T-cell (primary cell): ENCODE results near the gene AP2A2. TPM values are rescaled to one million over a fixed set of nuclear protein-coding genes. Genes with fewer than 3 reads are reported as not detected.
A peak's percentile ranks its signal among the peaks of the same experiment; 100 is the strongest.

ENCODE experiments used
- ATAC-seq, 4 experiments: fragments of 200-7000 bp in 3 of 4; fragments of 150-1000 bp in 1 of 4; cut with Tn5 transposase; replicated peaks in 1 of 4; 1 replicate in 3 of 4; 2 replicates in 1 of 4; pipeline ENCODE4 v1.10.0; 2021; ENCODE audit warnings: moderate library complexity in 3 of 4, mild to moderate bottlenecking in 2 of 4, moderate number of reproducible peaks in 1 of 4
- CTCF ChIA-PET, 2 donors: fragments of 300-600 bp; sonication (Branson Sonifier 250); formaldehyde crosslinking; loops; one replicate each; lab custom pipeline; 2022; ENCODE audit warnings: antibody characterized with exemption in 2 of 2; lab: Charles Lee
- POLR2A ChIA-PET, 2 donors: fragments of 300-600 bp; sonication (Branson Sonifier 250); formaldehyde crosslinking; loops; one replicate each; lab custom pipeline; 2022; ENCODE audit warnings: antibody characterized with exemption in 2 of 2; lab: Charles Lee
- DNase-seq, 35 experiments: peaks; one replicate each; pipeline versions ENCODE4 v3.0.0 to v3.0.0-alpha.2; 2013 to 2023
- H3K27ac ChIP-seq: one replicate; pipeline ENCODE4 v1.5.1; 2013; ENCODE audit warnings: low read length
- H3K27me3 ChIP-seq, 2 experiments: replicated peaks in 1 of 2; 1 replicate in 1 of 2; 2 replicates in 1 of 2; pipeline versions ENCODE4 v1.6.1 to v1.7.0; 2013; ENCODE audit warnings: low read length in 1 of 2, mixed read lengths in 1 of 2; ENCODE audit not compliant: control insufficient read depth in 2 of 2, insufficient read depth in 2 of 2; ENCODE audit errors: extremely low read depth in 1 of 2
- H3K36me3 ChIP-seq, 2 donors: 1 replicate in 1 of 2; 2 replicates in 1 of 2; pipeline versions ENCODE4 v1.6.1 to v1.7.0; 2013; ENCODE audit warnings: low read length in 1 of 2; ENCODE audit not compliant: control insufficient read depth in 2 of 2, insufficient read depth in 1 of 2; ENCODE audit errors: extremely low read depth in 1 of 2
- H3K4me1 ChIP-seq, 2 experiments: 1 replicate in 1 of 2; 2 replicates in 1 of 2; pipeline versions ENCODE4 v1.6.1 to v1.7.0; 2013; ENCODE audit warnings: low read length in 2 of 2, mixed read lengths in 1 of 2; ENCODE audit not compliant: insufficient read depth in 2 of 2, control insufficient read depth in 1 of 2; ENCODE audit errors: extremely low read depth in 1 of 2
- H3K4me3 ChIP-seq, 2 donors: 1 replicate in 1 of 2; 2 replicates in 1 of 2; pipeline versions ENCODE4 v1.5.1 to v1.7.0; 2013; ENCODE audit warnings: mild to moderate bottlenecking in 2 of 2, low read length in 1 of 2, moderate library complexity in 1 of 2; ENCODE audit not compliant: control insufficient read depth in 1 of 2; ENCODE audit errors: extremely low read depth in 1 of 2
- H3K9me3 ChIP-seq: 2 replicates; pipeline ENCODE4 v1.7.0; 2013
- H3K27ac Mint-ChIP-seq, 2 donors: one replicate each; pipeline ENCODE4 v1.8.0; 2020 to 2021; ENCODE audit warnings: mild to moderate bottlenecking in 2 of 2, mixed read lengths in 2 of 2
- H3K27me3 Mint-ChIP-seq, 2 donors: one replicate each; pipeline ENCODE4 v1.8.0; 2021 to 2022; ENCODE audit warnings: mixed read lengths in 2 of 2
- H3K36me3 Mint-ChIP-seq: one replicate; pipeline ENCODE4 v1.8.0; 2021; ENCODE audit warnings: mixed read lengths
- H3K4me1 Mint-ChIP-seq, 3 donors: one replicate each; pipeline ENCODE4 v1.8.0; 2020 to 2022; ENCODE audit warnings: mixed read lengths in 3 of 3, mild to moderate bottlenecking in 1 of 3
- H3K4me3 Mint-ChIP-seq, 3 donors: one replicate each; pipeline ENCODE4 v1.8.0; 2020 to 2022; ENCODE audit warnings: mild to moderate bottlenecking in 3 of 3, mixed read lengths in 3 of 3, moderate library complexity in 3 of 3
- H3K9me3 Mint-ChIP-seq, 3 donors: one replicate each; pipeline ENCODE4 v1.8.0; 2020 to 2022; ENCODE audit warnings: mixed read lengths in 3 of 3
- WGBS: methylation state at CpG from one replicate; pipeline ENCODE4 v1.1.5; 2013; ENCODE audit warnings: missing lambda C conversion rate; ENCODE audit not compliant: insufficient coverage; 5-methylcytosine and 5-hydroxymethylcytosine counted together
- total RNA-seq, 35 experiments: library from RNA in 6 of 35; stranded (reverse) in 6 of 35; fragments of 120-200 nt in 1 of 35; gene quantifications; one replicate each; pipeline versions ENCODE4 v1.2.1 to v1.2.4 and lab custom pipeline; 2013 to 2026

Gene AP2A2
- total RNA-seq, 5 donors from 2014 or later (not counting 1 experiment from before 2014, with no cell fraction given), result 59.6 to 85.3 (median 70.8) TPM

- peak overlapping the region; percentile 84 for H3K4me3 Mint-ChIP-seq
- H3K27ac Mint-ChIP-seq, result peak overlapping the region; percentile 84 to 89
- H3K4me1 ChIP-seq, result peaks cover 30 to 44% of the 10 kb centered on the region in 2 experiments
- ChIA-PET CTCF (no interaction called here), POLR2A (no interaction called here)
- no peaks in the 10 kb centered on the region for H3K36me3 ChIP-seq
- peaks cover 40 to 47% (median 40%) of the 10 kb centered on the region in 3 donors for H3K4me1 Mint-ChIP-seq
- no peaks in the 10 kb centered on the region for H3K27me3 Mint-ChIP-seq
- no peaks in the 10 kb centered on the region for H3K9me3 Mint-ChIP-seq
- DNase-seq (peak in 3 of 35 experiments; percentile 11 to 41 (median 14)), ATAC-seq (peak in 1 of 4 experiments; percentile 1)
- no peaks in the 10 kb centered on the region for H3K27me3 ChIP-seq
- H3K4me3 ChIP-seq, result peak overlapping the region; percentile 60 to 62
- H3K36me3 Mint-ChIP-seq, result peaks cover 3% of the 10 kb centered on the region
- H3K27ac ChIP-seq, result peak overlapping the region; percentile 53
- WGBS, result 43% methylated on average over 10 of the region's 26 CpGs
- no peaks in the 10 kb centered on the region for H3K9me3 ChIP-seq
These were observed 759 bp downstream of the AP2A2 start for GRCh38 chr11:926341-926916.

DNA sequence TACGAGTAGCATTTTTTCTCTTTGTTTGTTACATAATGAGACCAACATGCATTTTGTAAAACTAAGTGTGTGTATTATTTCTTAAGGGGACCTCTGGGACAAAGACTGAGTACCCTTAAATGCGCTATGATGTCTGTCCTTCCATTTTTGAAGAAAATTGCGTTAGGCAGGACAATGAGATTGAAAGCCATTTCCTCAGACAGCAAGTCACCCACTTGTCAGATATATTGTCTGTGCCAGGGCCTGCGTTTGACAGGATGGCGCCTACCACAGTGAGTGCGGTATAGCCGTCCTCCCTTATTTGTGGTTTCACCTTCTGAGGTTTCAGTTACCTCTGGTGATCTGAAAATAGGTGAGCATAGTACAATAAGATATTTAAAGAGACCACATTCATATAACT, 2.2 kb downstream of the AP2A2 start:
- H3K4me1 Mint-ChIP-seq, result peaks cover 47 to 58% (median 48%) of the 10 kb centered on the region in 3 donors
- H3K27me3 Mint-ChIP-seq, result no peaks in the 10 kb centered on the region
- peaks cover 4% of the 10 kb centered on the region for H3K36me3 Mint-ChIP-seq
- H3K4me3 Mint-ChIP-seq, result peak overlapping the region; percentile 56 to 84 (median 84)
- H3K9me3 ChIP-seq, result no peaks in the 10 kb centered on the region
- POLR2A ChIA-PET, result no interaction called here
- H3K27ac Mint-ChIP-seq, result peak overlapping the region; percentile 84 to 89
- ATAC-seq, result peak in 3 of 4 experiments; percentile 41 to 62 (median 51)
- H3K27me3 ChIP-seq, result no peaks in the 10 kb centered on the region
- no peaks in the 10 kb centered on the region for H3K9me3 Mint-ChIP-seq
- H3K4me3 ChIP-seq, result peak overlapping the region in 1 of 2 donors; percentile 5
- H3K36me3 ChIP-seq, result no peaks in the 10 kb centered on the region
- WGBS, result 0% methylated on average over 1 of the region's 7 CpGs
- DNase-seq, result peak in 27 of 35 experiments; percentile 16 to 66 (median 35)
- H3K27ac ChIP-seq, result peak overlapping the region; percentile 42
- CTCF ChIA-PET, result interaction anchor here in 1 of 2 donors (0.5 to 0.7 kb wide), 2 partner anchors 47 to 124 kb away, joined by 3 to 4 read pairs; no protein-coding TSS in a partner anchor
- H3K4me1 ChIP-seq, result peaks cover 30 to 46% of the 10 kb centered on the region in 2 experiments

GRCh38 chr11:928786-929185, 3.1 kb downstream of the AP2A2 start:
- H3K9me3 ChIP-seq, result no peaks in the 10 kb centered on the region
- POLR2A ChIA-PET, result no interaction called here
- no peak for DNase-seq
- Mint-ChIP-seq H3K4me3 (peak overlapping the region; percentile 35 to 84 (median 43)), H3K36me3 (peaks cover 4% of the 10 kb centered on the region), H3K9me3 (no peaks in the 10 kb centered on the region), H3K27ac (peak overlapping the region; percentile 84 to 89), H3K4me1 (peaks cover 56 to 67% (median 58%) of the 10 kb centered on the region in 3 donors), H3K27me3 (no peaks in the 10 kb centered on the region)
- no peaks in the 10 kb centered on the region for H3K27me3 ChIP-seq
- H3K36me3 ChIP-seq, result no peaks in the 10 kb centered on the region
- WGBS, result 75% methylated on average over 4 of the region's 8 CpGs
- peak overlapping the region in 1 of 2 donors; percentile 23 for H3K4me3 ChIP-seq
- H3K4me1 ChIP-seq, result peaks cover 30 to 55% of the 10 kb centered on the region in 2 experiments
- CTCF ChIA-PET, result interaction anchor here in 1 of 2 donors (0.6 to 0.7 kb wide), 2 partner anchors 46 to 691 kb away, joined by 4 to 6 read pairs; no protein-coding TSS in a partner anchor
- no peak for ATAC-seq
- H3K27ac ChIP-seq, result no peak overlapping the region

- H3K36me3 Mint-ChIP-seq, result peaks cover 4% of the 10 kb centered on the region
- H3K27ac Mint-ChIP-seq, result no peak overlapping the region
- CTCF ChIA-PET, result no interaction called here
These were observed 3.7 kb downstream of the AP2A2 start for GRCh38 chr11:929405-929804.

GRCh38 chr11:931385-931784, 5.7 kb downstream of the AP2A2 start:
- ATAC-seq (no peak), DNase-seq (no peak)
- WGBS, result 100% methylated on average over 1 of the region's 3 CpGs
- ChIA-PET POLR2A (no interaction called here), CTCF (no interaction called here)
- no peaks in the 10 kb centered on the region for H3K36me3 ChIP-seq
- H3K9me3 ChIP-seq, result no peaks in the 10 kb centered on the region
- peaks cover 4% of the 10 kb centered on the region for H3K36me3 Mint-ChIP-seq
- no peaks in the 10 kb centered on the region for H3K27me3 Mint-ChIP-seq
- H3K4me3 ChIP-seq, result no peak overlapping the region
- H3K27me3 ChIP-seq, result no peaks in the 10 kb centered on the region
- peak overlapping the region in 1 of 2 donors; percentile 48 for H3K27ac Mint-ChIP-seq
- peaks cover 31 to 58% of the 10 kb centered on the region in 2 experiments for H3K4me1 ChIP-seq
- H3K4me3 Mint-ChIP-seq, result peak overlapping the region in 1 of 3 donors; percentile 5
- no peak overlapping the region for H3K27ac ChIP-seq
- peaks cover 56 to 78% (median 67%) of the 10 kb centered on the region in 3 donors for H3K4me1 Mint-ChIP-seq
- no peaks in the 10 kb centered on the region for H3K9me3 Mint-ChIP-seq

More at GRCh38 chr11:929405-929804, 3.7 kb downstream of the AP2A2 start:
- Histone ChIP-seq H3K27me3 (no peaks in the 10 kb centered on the region), H3K4me1 (peaks cover 30 to 61% of the 10 kb centered on the region in 2 experiments), H3K27ac (no peak overlapping the region), H3K36me3 (no peaks in the 10 kb centered on the region), H3K4me3 (no peak overlapping the region), H3K9me3 (no peaks in the 10 kb centered on the region)
- no peak for DNase-seq
- Mint-ChIP-seq H3K27me3 (no peaks in the 10 kb centered on the region), H3K9me3 (no peaks in the 10 kb centered on the region), H3K4me1 (peaks cover 57 to 72% (median 61%) of the 10 kb centered on the region in 3 donors), H3K4me3 (peak overlapping the region in 1 of 3 donors; percentile 84)
- POLR2A ChIA-PET, result no interaction called here
- ATAC-seq, result no peak
- WGBS, result 98% methylated on average over 8 of the region's 11 CpGs

DNA sequence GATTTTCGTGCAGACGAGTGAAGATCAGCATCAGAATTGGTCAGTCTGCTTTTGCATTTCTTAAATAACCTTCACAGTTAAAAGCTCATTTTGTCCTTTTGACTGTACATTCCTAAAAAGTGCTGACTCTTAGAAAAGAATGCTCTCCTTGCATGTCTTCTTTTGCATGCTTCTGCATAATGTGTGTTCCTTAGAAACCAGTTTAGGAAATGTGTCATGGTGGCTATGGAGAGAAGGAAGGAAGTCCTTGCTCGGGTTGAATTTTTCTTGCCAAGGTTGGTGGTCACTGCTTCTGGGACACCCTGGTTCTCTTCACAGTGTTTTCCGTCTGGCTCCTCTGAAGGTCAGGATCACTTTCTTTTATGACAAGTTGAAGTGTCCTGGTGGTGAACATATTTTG, 6.8 kb downstream of the AP2A2 start:
- ATAC-seq (no peak), DNase-seq (no peak)
- H3K36me3 Mint-ChIP-seq, result peaks cover 4% of the 10 kb centered on the region
- WGBS, result 29% methylated on average over 1 of the region's 4 CpGs
- Histone ChIP-seq H3K27ac (no peak overlapping the region), H3K4me1 (peaks cover 28 to 58% of the 10 kb centered on the region in 2 experiments), H3K27me3 (no peaks in the 10 kb centered on the region), H3K9me3 (no peaks in the 10 kb centered on the region), H3K4me3 (no peak overlapping the region), H3K36me3 (no peaks in the 10 kb centered on the region)
- H3K4me3 Mint-ChIP-seq, result peak overlapping the region in 1 of 3 donors; percentile 53
- no peaks in the 10 kb centered on the region for H3K9me3 Mint-ChIP-seq
- no peaks in the 10 kb centered on the region for H3K27me3 Mint-ChIP-seq
- H3K27ac Mint-ChIP-seq, result no peak overlapping the region
- ChIA-PET POLR2A (no interaction called here), CTCF (no interaction called here)
- peaks cover 46 to 77% (median 66%) of the 10 kb centered on the region in 3 donors for H3K4me1 Mint-ChIP-seq
